Stimulated activated CD4-positive, alpha-beta T cell treated with anti-CD3 and anti-CD28 coated beads, Interleukin-1b, Interleukin-23, amount 100 ng/mL, for 24 hours (primary cell): Measurements from ENCODE around the gene OR1A1.
"Not testable (repeated sequence)": the region's sequence is repeated elsewhere in the genome, so short reads cannot be mapped to it uniquely, and the experiment has no call there.

Source experiments
- DNase-seq, 4 experiments: peaks; one replicate each; pipeline ENCODE4 v3.0.0-alpha.2; 2020; ENCODE audit warnings: low read depth in 4 of 4, low spot score in 1 of 4

OR1A1 gene, protein sequence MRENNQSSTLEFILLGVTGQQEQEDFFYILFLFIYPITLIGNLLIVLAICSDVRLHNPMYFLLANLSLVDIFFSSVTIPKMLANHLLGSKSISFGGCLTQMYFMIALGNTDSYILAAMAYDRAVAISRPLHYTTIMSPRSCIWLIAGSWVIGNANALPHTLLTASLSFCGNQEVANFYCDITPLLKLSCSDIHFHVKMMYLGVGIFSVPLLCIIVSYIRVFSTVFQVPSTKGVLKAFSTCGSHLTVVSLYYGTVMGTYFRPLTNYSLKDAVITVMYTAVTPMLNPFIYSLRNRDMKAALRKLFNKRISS

GRCh38 chr17:3207367-3207766 is at the start of gene OR1A1:
Gene OR1A1, plus strand, starts transcription at chr17:3207667. Its CDS starts 7,954 bp downstream, at chr17:3215621.
- no peak for DNase-seq

DNA sequence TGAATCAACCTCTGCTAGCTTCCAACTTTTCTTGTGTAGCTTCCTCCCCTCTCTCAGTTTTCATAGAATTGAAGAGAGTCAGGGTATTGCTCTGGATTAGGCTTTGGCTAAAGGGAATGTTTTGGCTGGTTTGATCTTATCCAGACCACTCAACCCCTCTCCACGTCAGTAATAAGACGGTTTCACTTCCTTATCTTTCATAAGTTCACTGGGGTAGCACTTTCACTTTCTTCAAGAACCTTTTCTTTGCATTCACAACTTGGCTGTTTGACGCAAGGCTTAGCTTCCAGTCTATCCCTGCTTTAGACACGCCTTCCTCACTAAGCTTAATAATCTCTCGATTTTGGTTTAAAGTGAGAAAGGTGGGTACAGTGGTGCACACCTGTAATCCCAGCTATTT is 39.9 kb upstream of the OR1A1 start:
- no peak for DNase-seq

DNA sequence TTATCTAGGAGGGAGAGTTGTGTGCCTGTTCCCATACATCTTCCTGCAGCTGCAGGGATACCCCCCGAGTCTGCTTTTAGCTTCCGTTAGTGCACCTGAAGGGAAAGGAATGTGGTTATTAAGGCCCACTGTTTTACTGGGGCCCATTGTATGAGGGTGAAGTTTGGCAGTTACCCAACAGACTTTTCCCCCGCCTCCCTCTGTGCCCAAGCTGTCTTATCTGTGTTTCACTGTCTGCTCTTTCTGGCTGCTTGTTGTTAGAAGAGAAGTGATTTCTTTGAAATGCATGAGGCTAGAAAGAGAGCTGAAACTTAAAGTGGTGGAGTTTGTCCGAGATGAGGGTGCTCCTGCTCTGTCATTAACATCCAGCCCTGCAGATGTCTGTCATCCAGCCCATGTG is 17.5 kb upstream of the OR1A1 start:
- no peak for DNase-seq

- DNase-seq: no peak
Measured at GRCh38 chr17:3197219-3197618, 10.2 kb upstream of the OR1A1 start, which contains the start of gene OR1A2. Gene OR1A2, plus strand, starts transcription at chr17:3197519. Its CDS starts 0 bp downstream, at chr17:3197519.

GRCh38 chr17:3208484-3208883 is 1.0 kb downstream of the OR1A1 start:
- DNase-seq: no peak

DNA sequence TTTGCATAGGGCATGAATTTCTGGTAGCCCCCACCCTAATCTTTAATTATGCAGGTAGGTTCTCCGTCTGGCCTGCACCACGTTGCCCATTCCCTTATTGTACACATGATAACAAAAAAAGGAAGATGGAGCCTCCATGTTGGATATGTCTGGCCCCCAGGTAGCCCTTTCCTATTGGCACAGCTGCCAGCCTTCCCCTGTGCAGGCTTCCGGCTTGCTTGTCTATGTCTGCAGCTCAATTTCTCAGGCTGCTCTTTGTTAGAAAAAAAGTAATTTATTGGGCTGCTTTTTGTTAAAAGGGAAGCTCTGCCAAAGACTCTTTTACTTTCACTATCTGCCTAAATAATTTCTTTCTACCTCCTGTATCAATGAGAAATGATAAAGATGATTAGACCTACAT is 5.5 kb downstream of the OR1A1 start:
- DNase-seq: no peak

- DNase-seq: no peak
Measured at GRCh38 chr17:3213587-3213986, 6.1 kb downstream of the OR1A1 start.

DNA sequence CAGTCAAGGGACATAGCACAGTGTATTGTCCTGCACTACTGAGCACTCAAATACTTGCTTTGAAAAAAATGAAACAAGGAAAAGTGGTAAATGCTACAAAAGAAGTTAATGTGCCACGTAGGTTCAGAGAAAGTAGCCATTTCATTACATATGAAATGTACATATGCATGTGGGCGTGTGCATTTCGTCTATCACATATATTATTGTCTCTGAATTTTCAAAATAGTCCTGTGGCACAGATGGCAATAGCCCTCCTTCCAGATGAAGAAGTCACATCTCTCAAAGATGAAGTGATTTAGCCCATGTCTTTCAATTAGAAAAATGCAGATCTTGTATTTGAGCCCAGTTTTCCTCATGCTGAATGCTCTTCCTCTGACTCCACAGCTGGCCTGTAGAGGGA is 12.5 kb downstream of the OR1A1 start:
- not testable (repeated sequence) for DNase-seq

- no peak for DNase-seq
Measured at GRCh38 chr17:3221850-3222249, 14.4 kb downstream of the OR1A1 start.

- no peak for DNase-seq
Measured at GRCh38 chr17:3222505-3222904, 15.0 kb downstream of the OR1A1 start.

GRCh38 chr17:3224721-3225352 is 17.4 kb downstream of the OR1A1 start:
- DNase-seq: not testable (repeated sequence)

- not testable (repeated sequence) for DNase-seq
Measured at GRCh38 chr17:3232300-3232699, 24.8 kb downstream of the OR1A1 start.

GRCh38 chr17:3238685-3239084 is 31.2 kb downstream of the OR1A1 start:
- DNase-seq: not testable (repeated sequence)

- not testable (repeated sequence) for DNase-seq
Measured at GRCh38 chr17:3241044-3241443, 33.6 kb downstream of the OR1A1 start.

- DNase-seq: not testable (repeated sequence)
Measured at GRCh38 chr17:3244841-3245240, 37.4 kb downstream of the OR1A1 start.

GRCh38 chr17:3249013-3249412 is 41.5 kb downstream of the OR1A1 start:
- DNase-seq: not testable (repeated sequence)

GRCh38 chr17:3256575-3256974 is 49.1 kb downstream of the OR1A1 start:
- no peak for DNase-seq

GRCh38 chr17:3260163-3260562 is 52.7 kb downstream of the OR1A1 start:
- DNase-seq: no peak

- DNase-seq: no peak
Measured at GRCh38 chr17:3260600-3260999, 53.1 kb downstream of the OR1A1 start.
